GM19193 (cell line): Measurements from ENCODE around the gene MCMBP.

ENCODE experiments used
- POLR2A ChIP-seq: IDR thresholded peaks from 4 replicates; pipeline ENCODE4 v1.6.1; 2011; ENCODE audit not compliant: insufficient read depth, insufficient read length; ENCODE audit errors: extremely low read depth

MCMBP gene

GRCh38 chr10:119872860-119873681 lies 428 bp upstream of the MCMBP start:
- peak; percentile 65 for TF ChIP-seq POLR2A

- no peak for TF ChIP-seq POLR2A
These were observed 598 bp downstream of the MCMBP start for GRCh38 chr10:119871881-119872609.

- TF ChIP-seq POLR2A, result no peak
These were observed 5.3 kb downstream of the MCMBP start for GRCh38 chr10:119867317-119867716.

- no peak for TF ChIP-seq POLR2A
These were observed 6.9 kb downstream of the MCMBP start for GRCh38 chr10:119865699-119866240.

DNA sequence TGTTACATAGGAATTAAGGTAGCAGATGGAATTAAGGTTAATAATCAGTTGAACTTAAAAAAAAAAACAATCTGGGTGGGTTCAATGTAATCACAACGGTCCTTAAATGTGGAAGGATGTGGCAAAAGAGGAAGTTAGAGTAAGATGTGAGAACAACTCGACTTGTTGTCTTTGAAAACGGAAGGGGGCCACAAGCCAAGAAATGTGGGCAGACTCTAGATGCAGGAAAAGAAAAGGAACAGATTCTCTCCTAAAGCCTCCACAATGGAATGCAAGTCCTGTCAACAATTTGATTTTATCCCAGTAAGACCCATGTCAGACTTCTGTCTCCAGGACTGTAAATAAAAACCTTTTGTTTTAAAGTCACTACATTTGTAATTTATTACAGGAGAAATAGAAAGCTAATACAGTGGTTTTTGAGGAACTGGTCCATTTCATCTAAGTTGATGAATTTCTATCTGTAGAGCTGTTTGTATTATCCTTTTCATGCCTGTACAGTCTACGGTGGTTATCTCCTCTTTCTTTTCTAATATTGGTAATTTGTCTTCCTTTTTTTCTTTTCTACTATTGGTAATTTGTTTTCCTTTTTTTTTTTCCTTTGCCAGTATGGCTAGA lies 8.6 kb downstream of the MCMBP start:
- no peak for TF ChIP-seq POLR2A

DNA sequence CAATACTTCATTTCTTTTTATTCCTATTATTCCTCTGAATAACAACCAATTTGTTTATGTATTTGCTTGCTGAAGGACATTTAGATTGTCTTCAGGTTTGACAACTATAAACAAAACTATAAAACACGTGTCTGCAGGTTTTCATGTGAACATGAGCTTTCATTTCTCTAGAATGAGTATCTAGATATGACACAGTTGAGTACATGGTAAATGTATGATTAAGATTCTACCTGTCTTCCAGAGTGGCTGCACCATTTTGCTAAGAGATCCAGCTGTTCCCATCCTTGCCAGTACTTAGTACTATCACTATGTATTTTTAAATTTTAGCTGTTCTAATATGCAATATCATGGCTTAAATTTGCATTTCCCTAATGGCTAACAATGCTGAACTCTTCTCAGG lies 10.1 kb downstream of the MCMBP start:
- TF ChIP-seq POLR2A, result no peak

DNA sequence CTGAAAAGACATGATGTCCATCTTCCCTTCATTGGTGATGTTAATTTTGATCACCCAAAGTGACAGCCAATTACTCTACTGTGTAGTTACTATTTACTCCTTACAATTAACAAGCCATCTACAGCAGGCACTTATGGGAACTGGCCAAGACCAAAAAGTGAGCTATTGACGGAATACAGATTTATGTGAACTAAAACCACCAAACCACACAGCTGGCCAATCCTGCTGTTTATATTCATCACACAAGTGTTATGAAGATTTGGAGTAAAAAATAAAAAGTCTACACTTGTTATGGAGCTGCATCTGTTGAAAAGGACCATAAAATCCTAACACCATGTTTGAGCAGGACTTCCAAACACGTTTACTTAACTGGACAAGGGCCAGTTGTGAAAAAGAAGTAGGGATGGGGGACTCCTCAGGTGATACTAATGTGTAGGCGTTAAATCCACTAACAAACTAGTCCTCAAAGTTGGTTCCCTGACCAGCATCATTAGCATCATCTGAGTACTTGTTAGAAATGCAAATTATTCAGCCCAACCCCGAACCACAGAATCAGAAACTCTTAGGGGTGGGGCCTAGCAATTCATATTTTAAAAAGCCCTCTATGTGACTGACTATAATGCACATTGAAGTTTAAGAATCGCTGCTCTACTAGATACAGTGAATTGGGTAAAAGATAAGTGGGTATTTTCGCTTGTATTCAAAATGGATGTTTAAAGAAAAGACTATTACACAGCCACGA lies 11.6 kb downstream of the MCMBP start:
- no peak for TF ChIP-seq POLR2A

DNA sequence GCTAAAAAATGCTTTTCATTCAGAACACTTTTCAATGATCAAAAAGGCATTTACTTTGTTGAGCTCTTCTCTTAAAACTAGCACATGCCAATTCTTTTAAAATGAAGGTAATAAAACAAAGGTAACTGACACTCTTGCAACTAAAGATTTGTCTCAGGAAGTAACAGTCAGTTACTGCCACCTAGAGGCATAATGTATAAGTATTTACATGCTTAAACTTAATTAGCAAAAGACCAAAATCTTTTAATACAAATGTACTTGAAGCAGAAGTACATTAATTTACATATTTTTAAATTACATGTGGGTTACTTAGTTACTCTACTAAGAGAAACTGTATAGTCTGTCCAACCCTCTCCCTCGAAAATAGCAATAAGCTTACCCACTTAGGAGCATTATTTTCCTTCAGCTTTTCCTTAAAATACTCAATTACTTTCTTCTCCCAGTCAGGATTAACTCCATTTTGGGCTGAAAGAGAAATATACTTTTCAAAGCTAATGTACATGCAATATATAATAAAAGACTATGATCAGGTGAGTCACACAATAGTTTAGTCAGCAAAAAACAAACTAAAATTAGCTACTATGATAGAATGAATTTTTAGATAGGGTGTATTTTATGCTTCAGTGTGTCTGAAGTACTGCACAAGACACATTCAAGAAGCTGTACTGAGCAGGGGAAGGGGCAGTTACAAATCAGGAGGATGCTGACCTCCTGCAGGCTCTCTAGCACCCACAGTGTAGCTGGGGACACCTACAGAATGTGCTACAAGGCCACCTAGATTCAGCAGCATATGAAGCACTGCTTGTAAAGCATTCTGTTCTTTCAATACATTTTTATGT lies 13.0 kb downstream of the MCMBP start:
- no peak for TF ChIP-seq POLR2A

GRCh38 chr10:119858063-119858462 lies 14.6 kb downstream of the MCMBP start:
- no peak for TF ChIP-seq POLR2A

DNA sequence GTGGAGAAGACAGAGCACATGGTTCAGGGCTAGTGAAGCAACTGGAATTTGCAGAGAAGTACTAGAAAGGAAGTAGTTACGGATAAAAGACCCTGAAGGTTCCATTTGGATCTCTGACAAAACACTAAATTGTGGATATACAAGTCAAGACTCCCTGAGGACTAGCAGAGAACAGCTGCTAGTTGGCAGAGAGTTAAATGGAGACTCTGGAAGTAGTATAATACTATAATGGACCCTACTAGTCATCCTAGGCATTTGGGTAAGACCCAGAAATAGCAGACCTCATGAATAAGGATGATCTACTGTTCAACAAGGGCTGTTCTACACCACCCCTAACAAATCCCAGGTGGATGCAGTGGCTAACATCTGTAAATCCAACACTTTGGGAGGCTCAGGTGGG lies 19.1 kb downstream of the MCMBP start:
- no peak for TF ChIP-seq POLR2A

- TF ChIP-seq POLR2A, result no peak
These were observed 19.8 kb downstream of the MCMBP start for GRCh38 chr10:119852822-119853221.

DNA sequence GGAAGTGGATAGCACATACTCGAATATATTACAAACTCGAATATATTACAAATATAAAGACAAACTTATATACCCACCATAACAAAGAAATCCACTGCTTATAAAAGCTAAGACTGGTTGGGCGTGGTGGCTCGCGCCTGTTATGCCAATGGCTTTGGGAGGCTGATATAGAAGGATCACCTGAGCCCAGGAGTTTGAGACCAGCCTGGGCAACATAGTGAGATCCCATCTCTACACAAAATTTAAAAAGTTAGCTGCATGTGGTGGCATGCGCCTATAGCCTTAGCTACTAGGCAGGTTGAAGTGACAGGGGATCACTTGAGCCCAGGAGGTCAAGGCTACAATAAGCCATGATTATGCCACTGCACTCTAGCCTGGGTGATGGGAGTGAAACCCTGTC lies 20.4 kb downstream of the MCMBP start:
- no peak for TF ChIP-seq POLR2A

- TF ChIP-seq POLR2A, result no peak
These were observed 22.7 kb downstream of the MCMBP start for GRCh38 chr10:119849944-119850343.

- TF ChIP-seq POLR2A, result no peak
These were observed 23.4 kb downstream of the MCMBP start for GRCh38 chr10:119849031-119849789.

- TF ChIP-seq POLR2A, result no peak
These were observed 27.0 kb downstream of the MCMBP start for GRCh38 chr10:119845656-119846055.
